Left renal cortex interstitium (tissue), 4 donors: Measurements from ENCODE around the gene CACNA2D3. TPM values are rescaled to one million over a fixed set of nuclear protein-coding genes. Genes with fewer than 3 reads are reported as not detected.

Experiments
- DNase-seq, 4 donors: peaks; one replicate each; pipeline ENCODE4 v3.0.0-alpha.2; 2013; ENCODE audit warnings: low read depth in 4 of 4, low spot score in 2 of 4, missing footprints in 1 of 4
- polyA plus RNA-seq, 4 donors: library from polyadenylated mRNA; unstranded; fragments of 120-200 nt; gene quantifications; one replicate each; pipeline ENCODE4 v1.2.1, GENCODE V29; 2013; ENCODE audit not compliant: insufficient read length in 4 of 4

Gene CACNA2D3
- polyA plus RNA-seq, 4 donors, result 1.2 to 2.1 (median 1.5) TPM

DNA sequence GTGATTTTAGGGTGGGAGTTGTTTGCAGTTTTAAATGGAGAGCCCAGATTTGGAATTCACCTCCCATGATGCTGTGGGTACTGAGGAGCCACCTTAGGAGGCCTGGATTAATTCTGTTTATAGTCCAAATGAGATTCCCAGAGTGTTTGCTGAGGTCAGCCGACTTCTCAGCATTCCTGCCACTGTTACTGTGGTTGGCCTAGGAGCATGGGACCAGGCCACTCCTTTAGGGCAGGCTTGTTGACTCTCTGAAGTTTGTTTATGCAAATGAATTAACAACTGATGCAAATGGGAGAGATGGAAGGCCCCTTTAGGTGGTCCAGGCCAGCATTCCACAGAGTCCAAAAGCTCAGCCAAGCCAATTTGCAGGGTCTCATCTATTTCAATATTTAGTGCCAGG is 46.1 kb downstream of the CACNA2D3 start:
- no peak for DNase-seq

DNA sequence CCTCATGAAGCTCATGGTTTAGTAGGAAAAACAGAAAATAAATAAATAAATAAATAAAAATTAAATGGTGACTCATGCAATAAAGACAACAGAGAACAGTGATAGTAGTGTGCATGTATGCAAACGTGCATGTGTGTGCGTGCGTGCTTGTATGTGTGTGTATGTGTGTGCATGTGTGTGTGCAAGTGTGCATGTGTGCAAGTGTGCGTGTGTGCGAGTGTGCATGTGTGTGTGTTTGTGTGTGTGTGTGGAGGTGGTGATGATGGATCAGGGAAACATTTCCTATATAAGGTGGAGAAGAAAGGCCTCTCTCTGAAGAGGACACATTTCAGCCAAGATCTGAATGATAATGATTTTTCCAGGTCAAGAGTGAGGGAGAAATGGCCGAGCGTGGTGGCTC is 47.2 kb downstream of the CACNA2D3 start:
- DNase-seq, result no peak

- no peak for DNase-seq
Observed at GRCh38 chr3:54171509-54171908, 49.2 kb downstream of the CACNA2D3 start.

DNA sequence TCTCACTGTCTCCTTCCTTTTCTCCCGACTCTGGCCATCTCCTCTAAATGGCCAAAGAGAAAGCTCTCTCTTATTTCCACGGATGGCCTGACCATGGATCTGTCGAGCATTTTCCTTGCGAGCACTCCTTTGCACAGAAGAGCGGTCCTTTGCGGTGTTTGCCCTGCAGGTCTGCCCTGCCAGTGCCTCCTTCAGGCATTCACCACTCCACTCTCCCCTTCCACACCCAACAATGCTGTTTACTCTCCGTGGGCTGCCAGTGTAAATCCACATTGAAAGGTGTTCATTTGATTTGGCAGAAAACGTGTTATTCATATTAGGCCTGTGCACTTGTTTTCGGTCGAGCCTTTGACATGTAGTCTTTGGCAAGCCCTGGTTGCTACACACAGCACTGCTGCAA is 49.6 kb downstream of the CACNA2D3 start:
- DNase-seq, result no peak

GRCh38 chr3:54173371-54173770 is 51.0 kb downstream of the CACNA2D3 start:
- DNase-seq, result no peak

GRCh38 chr3:54176106-54176505 is 53.8 kb downstream of the CACNA2D3 start:
- no peak for DNase-seq

DNA sequence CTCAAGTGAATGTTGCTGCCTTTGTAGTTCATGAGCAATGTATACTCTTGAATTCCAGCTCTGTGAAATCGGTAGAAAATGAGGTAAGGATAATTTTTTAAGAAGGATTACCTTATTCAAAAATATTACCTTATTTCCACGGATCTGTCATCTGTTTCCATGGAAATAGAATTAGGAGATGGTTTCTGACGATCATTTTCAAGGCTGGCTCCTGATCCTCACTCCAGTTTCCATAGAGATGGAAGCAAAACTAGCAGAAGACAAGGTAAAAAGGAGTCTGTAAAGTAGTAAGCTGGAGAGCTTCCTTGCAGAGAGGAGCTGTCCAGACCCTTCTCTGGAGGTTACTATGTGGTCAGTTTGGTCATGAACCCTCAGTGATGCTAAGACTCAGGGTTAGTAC is 55.5 kb downstream of the CACNA2D3 start:
- DNase-seq, result no peak

GRCh38 chr3:54178376-54178775 is 56.0 kb downstream of the CACNA2D3 start:
- DNase-seq, result no peak

GRCh38 chr3:54180921-54181320 is 58.6 kb downstream of the CACNA2D3 start:
- no peak for DNase-seq

DNA sequence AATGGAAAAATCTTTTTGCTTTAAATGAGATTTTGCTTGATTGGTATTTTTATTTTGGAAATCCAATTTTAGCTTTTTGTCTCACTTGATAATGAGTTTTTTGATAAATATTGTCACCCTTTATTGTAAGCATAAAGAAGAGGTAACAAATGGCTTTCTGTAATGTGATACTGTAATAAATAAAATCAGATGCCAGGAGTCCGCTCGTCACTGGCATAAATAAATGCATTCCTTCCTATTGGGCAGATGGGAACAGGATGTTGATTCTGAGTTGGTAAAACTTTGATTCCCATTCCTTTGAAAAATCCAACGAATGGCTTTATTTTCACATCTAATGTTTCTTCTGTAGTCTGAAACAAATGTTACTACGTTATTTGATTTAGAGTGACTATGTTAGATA is 59.9 kb downstream of the CACNA2D3 start:
- DNase-seq, result no peak

DNA sequence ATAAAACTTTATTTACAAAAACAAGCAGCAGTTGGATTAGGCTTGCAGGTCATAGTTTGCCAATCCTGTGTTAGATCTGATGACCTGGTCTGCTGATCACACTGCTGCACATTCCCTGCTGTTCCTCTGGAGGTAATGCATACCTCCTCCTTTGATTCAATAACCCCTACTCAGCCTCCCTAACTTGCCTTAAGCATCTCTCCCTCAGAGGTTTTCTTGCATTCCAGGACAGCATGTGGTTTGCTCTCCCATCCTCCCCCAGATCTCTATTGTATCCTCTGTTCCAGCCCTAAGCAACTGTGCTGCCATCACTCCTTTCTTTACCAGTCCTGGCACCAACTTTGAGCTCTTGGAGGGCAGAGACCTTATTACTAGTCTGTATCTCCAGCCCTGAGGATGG is 63.4 kb downstream of the CACNA2D3 start:
- DNase-seq, result no peak

- DNase-seq, result peak; percentile 53 to 85 (median 64)
Observed at GRCh38 chr3:54188176-54188791, 65.9 kb downstream of the CACNA2D3 start.

DNA sequence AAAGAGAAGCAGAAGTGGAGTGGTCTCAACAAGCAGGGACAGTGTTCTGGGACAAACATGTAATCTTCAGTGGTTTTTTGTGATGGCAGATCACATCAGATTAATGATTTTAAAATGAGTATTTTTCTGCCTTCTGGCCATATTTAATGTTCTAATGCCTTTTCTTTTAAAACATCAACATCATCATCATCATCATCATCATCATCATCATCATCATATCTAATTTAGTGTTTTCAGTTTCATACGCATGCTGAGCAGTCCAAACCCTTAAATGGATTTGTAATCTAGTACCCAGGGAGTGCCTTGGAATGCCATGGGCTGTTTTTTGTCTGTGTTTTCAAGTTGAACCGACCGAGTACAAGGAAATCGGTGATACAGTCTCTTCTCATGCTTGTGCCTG is 68.9 kb downstream of the CACNA2D3 start:
- no peak for DNase-seq

DNA sequence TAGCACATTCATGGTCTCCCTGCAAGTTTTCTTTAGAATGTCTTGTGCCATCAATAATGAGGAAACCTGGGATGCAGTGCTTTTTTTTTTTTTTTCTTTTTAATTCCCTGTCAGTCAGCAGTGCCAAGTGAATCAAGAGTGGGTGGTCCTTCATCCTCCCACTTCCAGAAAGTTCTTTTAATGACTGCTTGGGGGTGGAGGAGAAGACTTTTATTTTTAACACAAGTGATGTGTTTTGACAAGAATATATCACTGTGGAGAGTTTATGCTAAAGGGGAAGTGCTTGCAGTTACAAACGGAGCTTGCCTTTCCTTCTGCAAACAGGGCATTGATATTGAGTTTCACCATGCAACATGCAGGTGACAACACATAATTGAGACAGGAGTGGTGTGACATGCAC is 69.7 kb downstream of the CACNA2D3 start:
- no peak for DNase-seq

GRCh38 chr3:54193093-54193492 is 70.7 kb downstream of the CACNA2D3 start:
- no peak for DNase-seq

DNA sequence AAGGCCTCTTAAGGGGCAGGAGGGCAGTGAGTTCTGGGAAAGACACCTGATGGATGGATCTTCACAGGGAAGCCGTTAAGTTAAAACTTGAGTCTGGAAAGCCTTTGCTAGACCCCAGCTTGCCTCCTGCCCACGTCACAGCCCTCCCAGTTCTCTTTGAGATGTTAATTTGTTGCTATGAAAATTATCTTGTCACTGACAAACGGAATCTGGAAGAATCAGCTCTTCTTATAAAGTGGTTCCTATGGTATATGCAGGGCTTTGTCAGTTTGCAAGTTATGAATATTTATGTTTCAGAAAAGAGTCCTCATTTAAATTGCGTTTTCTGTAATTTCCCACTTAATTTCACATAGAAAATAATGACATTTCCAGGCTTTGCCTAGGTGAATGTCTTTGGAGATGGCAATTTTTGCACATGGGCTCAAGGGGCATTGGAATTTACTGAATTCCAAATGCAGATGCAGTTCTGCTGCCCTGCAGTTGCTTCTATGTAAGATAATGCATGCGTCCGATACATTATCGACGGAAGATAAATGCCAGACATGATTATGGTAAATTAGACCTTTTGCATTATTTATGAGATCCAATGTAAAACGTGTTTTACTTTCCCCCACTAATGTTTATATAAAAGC is 74.1 kb downstream of the CACNA2D3 start:
- no peak for DNase-seq

DNA sequence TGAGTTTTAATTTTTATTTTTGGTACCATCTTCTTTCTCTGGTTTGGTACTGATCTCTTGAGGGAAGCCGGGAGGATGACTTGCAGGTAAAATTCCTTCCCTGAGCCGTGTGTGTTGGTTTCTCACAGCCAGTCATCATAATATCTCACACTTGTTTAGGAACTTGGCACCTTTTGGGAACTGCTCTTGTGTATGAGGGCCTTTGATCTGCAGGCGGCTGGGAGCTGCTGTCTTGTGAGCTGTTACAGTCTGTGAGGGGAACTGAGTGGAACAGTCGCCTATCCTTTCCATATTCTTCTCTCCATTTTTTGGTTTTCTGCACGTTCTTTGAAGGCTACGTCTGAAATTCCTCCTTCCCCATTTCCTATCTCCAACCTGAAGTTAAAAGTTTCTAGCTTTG is 75.2 kb downstream of the CACNA2D3 start:
- DNase-seq, result no peak

DNA sequence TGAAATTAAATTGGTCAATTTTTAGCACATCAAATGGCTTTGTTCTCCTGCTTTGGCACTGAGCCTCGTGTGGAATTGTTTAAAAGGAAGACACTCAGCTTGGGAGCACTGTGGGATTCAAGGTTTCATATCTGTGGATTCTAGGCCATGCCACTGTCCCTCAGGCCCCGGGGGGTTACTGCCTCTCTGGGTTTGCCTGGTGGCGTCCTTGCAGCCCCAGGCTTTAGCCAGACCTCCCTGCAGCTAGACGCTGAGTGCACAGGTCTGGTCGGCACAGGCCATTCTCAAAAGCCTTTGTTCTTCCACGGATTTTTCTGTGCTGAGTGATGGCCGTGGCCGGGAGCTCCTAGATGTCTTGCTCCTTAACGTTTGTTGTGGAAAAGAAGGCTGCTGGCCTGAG is 76.2 kb downstream of the CACNA2D3 start:
- no peak for DNase-seq

- DNase-seq, result no peak
Observed at GRCh38 chr3:54202054-54202453, 79.7 kb downstream of the CACNA2D3 start.

- no peak for DNase-seq
Observed at GRCh38 chr3:54202651-54203248, 80.4 kb downstream of the CACNA2D3 start.

GRCh38 chr3:54206874-54207273 is 84.5 kb downstream of the CACNA2D3 start:
- DNase-seq, result no peak

GRCh38 chr3:54211097-54211496 is 88.7 kb downstream of the CACNA2D3 start:
- DNase-seq, result no peak
